ENCODE measurements around the gene ZNF236. TPM values are rescaled to one million over a fixed set of nuclear protein-coding genes. Genes with fewer than 3 reads are reported as not detected.

The ZNF236 gene
- polyA plus RNA-seq, 3 donors = 1.7 to 6.5 (median 2.4) TPM

DNA sequence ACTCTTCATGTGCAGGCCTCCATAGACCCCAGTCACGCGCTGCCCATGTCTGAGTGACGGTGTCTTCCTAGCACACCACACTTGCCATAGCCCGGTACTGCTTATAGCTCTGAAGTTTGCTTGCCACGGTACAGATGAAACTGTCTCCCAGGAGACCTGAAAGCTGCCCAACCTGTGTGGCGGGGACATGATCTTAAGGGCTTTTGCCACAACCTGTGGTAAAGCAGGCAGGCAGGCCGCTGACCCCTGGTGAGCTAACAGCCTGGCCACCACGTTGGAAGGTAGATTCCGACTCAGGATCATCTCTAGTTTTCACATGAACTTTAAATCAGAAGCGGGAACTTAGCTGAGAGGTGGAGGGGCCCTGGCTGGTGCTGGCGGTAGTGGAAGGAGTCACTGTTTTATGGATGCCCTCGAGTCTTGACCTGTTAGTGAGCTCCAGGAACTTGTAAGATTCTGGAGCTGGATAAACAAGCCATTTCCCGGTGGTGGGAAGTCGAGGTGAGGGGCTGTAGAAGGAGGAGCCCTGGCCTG lies 153.3 kb downstream of the ZNF236 start:
- H3K36me3 ChIP-seq (replicated peaks in 1 of 2; ENCODE audit: control insufficient read depth in 1 of 2, insufficient read depth in 2 of 2, low read length in 2 of 2) = peaks cover 0 to 6% of the 10 kb centered on the region in 2 donors
- no peak for DNase-seq
- H2AFZ ChIP-seq (ENCODE audit: insufficient read depth, low read depth, low read length, poor library complexity, severe bottlenecking) = no peak overlapping the region
- Mint-ChIP-seq H3K27me3 (ENCODE audit: low read depth in 3 of 3) (peaks cover 0 to 4% (median 0%) of the 10 kb centered on the region in 3 donors), H3K4me3 (no peak overlapping the region), H3K9me3 (peaks cover 0 to 2% (median 0%) of the 10 kb centered on the region in 7 donors), H3K27ac (no peak overlapping the region), H3K4me1 (peaks cover 1% of the 10 kb centered on the region), H3K36me3 (peaks cover 8 to 21% of the 10 kb centered on the region in 2 donors)
- no peak overlapping the region for H3K4me2 ChIP-seq (replicated peaks; ENCODE audit: extremely low read depth, low read length, poor library complexity, severe bottlenecking)
- H3K27me3 ChIP-seq (ENCODE audit: control insufficient read depth in 2 of 2, insufficient read depth in 2 of 2, low read length in 2 of 2) = no peaks in the 10 kb centered on the region
- no peak overlapping the region for H3K27ac ChIP-seq (ENCODE audit: low read depth in 1 of 2, low read length in 2 of 2)
- 96% methylated on average over 12 of the region's 14 CpGs for WGBS (ENCODE audit: insufficient coverage)
- intact Hi-C loops (cut with micrococcal nuclease) = no loop called here
- H3K4me1 ChIP-seq (ENCODE audit: control insufficient read depth in 1 of 2, insufficient read depth in 2 of 2, low read length in 2 of 2) = no peaks in the 10 kb centered on the region
- no peak overlapping the region for H3K4me3 ChIP-seq (replicated peaks in 1 of 3; ENCODE audit: low read depth in 2 of 3, low read length in 3 of 3)
- TF ChIP-seq, protein P1, sequence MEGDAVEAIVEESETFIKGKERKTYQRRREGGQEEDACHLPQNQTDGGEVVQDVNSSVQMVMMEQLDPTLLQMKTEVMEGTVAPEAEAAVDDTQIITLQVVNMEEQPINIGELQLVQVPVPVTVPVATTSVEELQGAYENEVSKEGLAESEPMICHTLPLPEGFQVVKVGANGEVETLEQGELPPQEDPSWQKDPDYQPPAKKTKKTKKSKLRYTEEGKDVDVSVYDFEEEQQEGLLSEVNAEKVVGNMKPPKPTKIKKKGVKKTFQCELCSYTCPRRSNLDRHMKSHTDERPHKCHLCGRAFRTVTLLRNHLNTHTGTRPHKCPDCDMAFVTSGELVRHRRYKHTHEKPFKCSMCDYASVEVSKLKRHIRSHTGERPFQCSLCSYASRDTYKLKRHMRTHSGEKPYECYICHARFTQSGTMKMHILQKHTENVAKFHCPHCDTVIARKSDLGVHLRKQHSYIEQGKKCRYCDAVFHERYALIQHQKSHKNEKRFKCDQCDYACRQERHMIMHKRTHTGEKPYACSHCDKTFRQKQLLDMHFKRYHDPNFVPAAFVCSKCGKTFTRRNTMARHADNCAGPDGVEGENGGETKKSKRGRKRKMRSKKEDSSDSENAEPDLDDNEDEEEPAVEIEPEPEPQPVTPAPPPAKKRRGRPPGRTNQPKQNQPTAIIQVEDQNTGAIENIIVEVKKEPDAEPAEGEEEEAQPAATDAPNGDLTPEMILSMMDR (IDR thresholded peaks at IDR 0.05) = no peak
- no peaks in the 10 kb centered on the region for H4K20me1 ChIP-seq (ENCODE audit: insufficient read depth, low read length)
- no peaks in the 10 kb centered on the region for H3K9me3 ChIP-seq (replicated peaks in 1 of 2; ENCODE audit: control insufficient read depth in 1 of 2, insufficient read depth in 1 of 2, low read length in 2 of 2)
- H3K79me2 ChIP-seq (ENCODE audit: insufficient read depth, low read length) = no peaks in the 10 kb centered on the region
- no peak overlapping the region for H3K9ac ChIP-seq (ENCODE audit: insufficient read depth, low read length, poor library complexity, severe bottlenecking)

DNA sequence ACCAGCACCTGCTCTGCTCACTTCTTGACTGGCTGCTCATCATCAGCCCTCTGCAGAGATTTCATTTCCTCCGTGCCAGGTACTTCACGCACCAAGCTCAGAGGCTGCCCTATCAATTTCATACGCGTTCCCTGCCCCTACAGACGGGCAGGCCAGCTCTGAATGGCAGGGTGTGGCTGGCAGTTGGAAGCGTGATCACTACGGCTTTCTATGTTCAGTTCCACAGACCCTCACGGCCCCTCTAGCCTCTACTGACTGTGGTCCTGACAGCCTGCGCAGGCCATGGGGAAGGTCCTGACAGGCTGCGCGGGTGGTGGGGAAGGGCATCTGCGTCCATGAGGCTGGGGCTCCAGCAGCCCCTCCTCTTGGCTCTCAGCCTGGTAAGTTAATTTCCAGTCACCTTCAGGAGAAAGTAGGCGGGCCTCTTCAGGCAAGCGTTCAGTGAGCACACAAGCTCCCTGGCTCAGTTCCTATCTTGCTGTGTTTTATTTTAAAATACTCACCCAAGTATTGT lies 154.8 kb downstream of the ZNF236 start:
- Mint-ChIP-seq H3K4me1 (no peaks in the 10 kb centered on the region), H3K27me3 (ENCODE audit: low read depth in 3 of 3) (peaks cover 0 to 6% (median 0%) of the 10 kb centered on the region in 3 donors), H3K36me3 (peaks cover 5 to 16% of the 10 kb centered on the region in 2 donors), H3K27ac (no peak overlapping the region), H3K4me3 (no peak overlapping the region), H3K9me3 (peaks cover 0 to 2% (median 0%) of the 10 kb centered on the region in 7 donors)
- no peaks in the 10 kb centered on the region for H3K79me2 ChIP-seq (ENCODE audit: insufficient read depth, low read length)
- DNase-seq = no peak
- H2AFZ ChIP-seq (ENCODE audit: insufficient read depth, low read depth, low read length, poor library complexity, severe bottlenecking) = no peak overlapping the region
- no peaks in the 10 kb centered on the region for H4K20me1 ChIP-seq (ENCODE audit: insufficient read depth, low read length)
- no peak overlapping the region for H3K4me3 ChIP-seq (replicated peaks in 1 of 3; ENCODE audit: low read depth in 2 of 3, low read length in 3 of 3)
- no peak overlapping the region for H3K4me2 ChIP-seq (replicated peaks; ENCODE audit: extremely low read depth, low read length, poor library complexity, severe bottlenecking)
- no peak overlapping the region for H3K9ac ChIP-seq (ENCODE audit: insufficient read depth, low read length, poor library complexity, severe bottlenecking)
- peaks cover 0 to 6% of the 10 kb centered on the region in 2 donors for H3K36me3 ChIP-seq (replicated peaks in 1 of 2; ENCODE audit: control insufficient read depth in 1 of 2, insufficient read depth in 2 of 2, low read length in 2 of 2)
- no peaks in the 10 kb centered on the region for H3K27me3 ChIP-seq (ENCODE audit: control insufficient read depth in 2 of 2, insufficient read depth in 2 of 2, low read length in 2 of 2)
- intact Hi-C loops (cut with micrococcal nuclease) = no loop called here
- WGBS (ENCODE audit: insufficient coverage) = 95% methylated on average over 12 of the region's 14 CpGs
- H3K27ac ChIP-seq (ENCODE audit: low read depth in 1 of 2, low read length in 2 of 2) = no peak overlapping the region
- no peaks in the 10 kb centered on the region for H3K9me3 ChIP-seq (replicated peaks in 1 of 2; ENCODE audit: control insufficient read depth in 1 of 2, insufficient read depth in 1 of 2, low read length in 2 of 2)
- no peaks in the 10 kb centered on the region for H3K4me1 ChIP-seq (ENCODE audit: control insufficient read depth in 1 of 2, insufficient read depth in 2 of 2, low read length in 2 of 2)
- TF ChIP-seq, protein P1 (IDR thresholded peaks at IDR 0.05) = no peak
